Uterus (tissue), 4 donors: Measurements from ENCODE around the gene EFCC1. TPM values are rescaled to one million over a fixed set of nuclear protein-coding genes. Genes with fewer than 3 reads are reported as not detected.
"Not testable (repeated sequence)": the region's sequence is repeated elsewhere in the genome, so short reads cannot be mapped to it uniquely, and the experiment has no call there.

ENCODE experiments used
- DNase-seq, 2 donors: peaks; one replicate each; pipeline ENCODE4 v3.0.0-alpha.2; 2019 to 2020
- H3K27ac ChIP-seq, 2 donors: fragments of 200-600 bp; sonication (generic); 1 replicate in 1 of 2; 2 replicates in 1 of 2; pipeline ENCODE4 v1.5.1; 2016 to 2018
- H3K27me3 ChIP-seq, 2 donors: fragments of 200-600 bp; sonication (generic); one replicate each; pipeline ENCODE4 v1.5.1; 2018 to 2019; ENCODE audit warnings: control low read depth in 1 of 2
- H3K36me3 ChIP-seq, 2 donors: fragments of 200-600 bp; sonication (generic); one replicate each; pipeline ENCODE4 v1.5.1; 2019; ENCODE audit warnings: control low read depth in 1 of 2
- H3K4me1 ChIP-seq, 2 donors: fragments of 200-600 bp; sonication (generic); one replicate each; pipeline ENCODE4 v1.5.1; 2018 to 2019; ENCODE audit warnings: control low read depth in 1 of 2
- H3K4me3 ChIP-seq, 2 donors: fragments of 200-600 bp; sonication (generic); 1 replicate in 1 of 2; 2 replicates in 1 of 2; pipeline ENCODE4 v1.5.1; 2018 to 2019; ENCODE audit warnings: mild to moderate bottlenecking in 1 of 2
- H3K9me3 ChIP-seq, 2 donors: fragments of 200-600 bp; sonication (generic); one replicate each; pipeline ENCODE4 v1.5.1; 2019; ENCODE audit warnings: control low read depth in 1 of 2
- CTCF ChIP-seq, 4 experiments: fragments of 200-600 bp in 2 of 4; fragments of 450-650 bp in 2 of 4; sonication (generic) in 2 of 4; IDR thresholded peaks; one replicate each; pipeline ENCODE4 v1.5.1; 2016 to 2019; ENCODE audit warnings: antibody characterized with exemption in 4 of 4, mild to moderate bottlenecking in 2 of 4, moderate library complexity in 1 of 4
- POLR2A ChIP-seq, 2 donors: fragments of 450-650 bp; IDR thresholded peaks; one replicate each; pipeline ENCODE4 v1.6.1; 2016; ENCODE audit warnings: antibody characterized with exemption in 2 of 2, mild to moderate bottlenecking in 1 of 2, moderate library complexity in 1 of 2
- intact Hi-C: fragments of 100-400 bp; cut with DNase I; formaldehyde crosslinking; loops from one replicate; pipeline ENCODE4 v1.15.1; 2023; ENCODE audit warnings: low total_unique reads
- total RNA-seq, 4 donors: library from RNA; depleted of rRNA in 3 of 4; stranded (reverse); fragments of >200 nt in 3 of 4; gene quantifications; one replicate each; pipeline versions ENCODE4 v1.1.0 to v1.2.4, GENCODE V29; 2014 to 2023
- donor health status: DM: yes; HTN: yes; CAD: no.

Gene EFCC1
- total RNA-seq, 4 donors from 2014 or later, result 1.2 to 9.2 (median 4.5) TPM

GRCh38 chr3:129084501-129084900 lies 83.4 kb downstream of the EFCC1 start:
- H3K27ac ChIP-seq, result no peak overlapping the region
- H3K36me3 ChIP-seq, result no peaks in the 10 kb centered on the region
- no peak for DNase-seq
- no peaks in the 10 kb centered on the region for H3K27me3 ChIP-seq
- TF ChIP-seq CTCF (IDR thresholded peaks at IDR 0.05) (no peak), POLR2A (IDR thresholded peaks at IDR 0.05) (no peak)
- no peaks in the 10 kb centered on the region for H3K4me1 ChIP-seq
- intact Hi-C loops, result no loop called here
- H3K4me3 ChIP-seq, result no peak overlapping the region
- H3K9me3 ChIP-seq, result no peaks in the 10 kb centered on the region

DNA sequence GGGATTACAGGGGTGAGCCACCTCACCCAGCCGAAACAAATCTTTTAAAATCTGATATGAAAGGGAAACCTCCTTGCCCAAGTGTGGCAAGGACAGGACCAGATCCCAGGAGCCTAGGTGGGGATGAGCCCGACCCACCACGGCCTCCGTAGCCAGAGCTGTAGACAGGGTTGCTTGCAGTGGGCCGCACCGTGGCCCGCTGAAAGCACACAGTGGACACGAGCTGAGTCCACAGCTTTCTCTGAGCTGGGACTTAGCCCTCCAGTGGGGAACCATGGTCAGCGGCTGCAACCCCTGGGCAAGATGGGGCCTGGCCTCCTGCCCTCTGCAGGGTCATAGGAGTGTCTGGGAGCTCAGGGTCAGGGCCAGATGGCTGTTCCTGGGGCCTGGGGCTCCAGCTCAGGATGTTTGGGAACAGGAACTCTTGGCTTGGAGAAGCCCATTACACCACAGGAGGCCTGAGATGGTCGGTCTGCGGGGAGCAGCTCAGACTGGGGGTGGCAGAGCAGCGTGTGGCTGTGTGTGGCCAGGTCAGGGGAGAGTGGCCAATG lies 84.1 kb downstream of the EFCC1 start:
- H3K36me3 ChIP-seq, result no peaks in the 10 kb centered on the region
- H3K9me3 ChIP-seq, result no peaks in the 10 kb centered on the region
- H3K27me3 ChIP-seq, result no peaks in the 10 kb centered on the region
- no peaks in the 10 kb centered on the region for H3K4me1 ChIP-seq
- H3K4me3 ChIP-seq, result no peak overlapping the region
- intact Hi-C loops, result no loop called here
- DNase-seq, result no peak
- TF ChIP-seq POLR2A (IDR thresholded peaks at IDR 0.05) (no peak), CTCF (IDR thresholded peaks at IDR 0.05) (no peak)
- no peak overlapping the region for H3K27ac ChIP-seq

DNA sequence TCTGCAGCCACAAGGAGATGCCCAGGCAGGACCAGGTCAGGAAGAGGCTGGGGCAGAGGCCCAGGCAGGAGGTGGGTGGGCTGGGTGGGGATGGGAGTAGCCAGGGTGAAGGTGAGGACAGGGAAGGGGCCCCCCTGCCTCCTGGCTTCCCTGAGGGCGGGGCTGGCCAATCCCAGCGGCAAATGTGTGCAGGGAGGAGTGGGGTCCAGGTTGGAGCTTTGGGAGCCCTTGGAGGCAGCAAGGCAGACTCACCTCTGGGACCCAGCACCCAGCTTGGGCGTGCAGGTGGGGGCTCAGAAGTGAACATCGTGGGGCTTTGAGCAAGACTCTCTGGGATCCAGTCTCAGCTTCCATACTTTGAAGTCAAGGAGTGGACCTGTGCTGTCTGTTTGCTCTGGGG lies 84.7 kb downstream of the EFCC1 start:
- TF ChIP-seq POLR2A (IDR thresholded peaks at IDR 0.05), result no peak
- TF ChIP-seq CTCF (IDR thresholded peaks at IDR 0.05), result no peak
- Histone ChIP-seq H3K27ac (peak overlapping the region; percentile 90 to 98), H3K4me3 (no peak overlapping the region), H3K27me3 (no peaks in the 10 kb centered on the region), H3K4me1 (no peaks in the 10 kb centered on the region), H3K9me3 (no peaks in the 10 kb centered on the region), H3K36me3 (no peaks in the 10 kb centered on the region)
- intact Hi-C loops, result no loop called here
- no peak for DNase-seq

DNA sequence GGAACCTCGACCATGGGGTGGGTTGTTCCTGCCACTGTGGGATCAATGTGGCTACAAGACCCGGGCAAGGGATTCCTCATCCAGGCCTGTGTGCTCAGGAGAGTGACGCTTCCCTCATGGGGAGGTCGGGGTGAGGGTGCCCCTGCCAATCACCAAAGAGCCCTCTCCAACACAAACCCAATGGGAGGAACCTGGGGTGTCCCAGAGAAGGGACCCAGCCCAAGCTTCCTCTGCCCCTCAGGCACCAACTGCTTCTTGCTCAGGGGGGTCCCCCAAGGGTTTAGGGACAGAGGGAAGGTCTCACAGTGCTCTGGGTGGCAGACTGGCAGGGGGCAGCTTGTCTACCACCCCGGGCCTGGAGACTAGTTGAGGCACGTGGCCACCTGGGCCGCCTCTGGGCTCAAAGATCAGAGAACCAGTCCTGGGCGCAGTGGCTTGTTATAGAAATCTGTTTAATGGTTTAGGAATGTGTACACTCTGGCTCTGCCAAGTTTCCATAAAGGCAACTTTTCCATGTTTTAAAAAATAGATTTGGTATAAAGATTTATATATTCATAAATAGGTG lies 86.1 kb downstream of the EFCC1 start:
- no peaks in the 10 kb centered on the region for H3K36me3 ChIP-seq
- DNase-seq, result peak; percentile 67 to 73
- intact Hi-C loops, result no loop called here
- no peaks in the 10 kb centered on the region for H3K9me3 ChIP-seq
- H3K4me1 ChIP-seq, result no peaks in the 10 kb centered on the region
- TF ChIP-seq CTCF (IDR thresholded peaks at IDR 0.05), result peak in 1 of 4 experiments; percentile 3
- TF ChIP-seq POLR2A (IDR thresholded peaks at IDR 0.05), result no peak
- H3K4me3 ChIP-seq, result no peak overlapping the region
- no peaks in the 10 kb centered on the region for H3K27me3 ChIP-seq
- H3K27ac ChIP-seq, result peak overlapping the region; percentile 90 to 98

GRCh38 chr3:129087904-129088303 lies 86.8 kb downstream of the EFCC1 start:
- H3K27me3 ChIP-seq, H3K4me3 ChIP-seq, H3K9me3 ChIP-seq, H3K36me3 ChIP-seq, H3K4me1 ChIP-seq, intact Hi-C loops: not testable (repeated sequence)
- DNase-seq, result peak; percentile 60 to 63
- peak overlapping the region; percentile 73 for H3K27ac ChIP-seq

- H3K4me1 ChIP-seq, H3K27me3 ChIP-seq, H3K9me3 ChIP-seq, DNase-seq, H3K4me3 ChIP-seq, H3K36me3 ChIP-seq, intact Hi-C loops, H3K27ac ChIP-seq: not testable (repeated sequence)
These were observed 87.2 kb downstream of the EFCC1 start for GRCh38 chr3:129088312-129088711.

Other genes starting within 250 kb of the EFCC1 start
- gene ACAD9, start 121.7 kb upstream of the EFCC1 start, total RNA-seq, result 10 to 100 TPM; 13.1 to 51.4 (median 44.5) TPM
- gene CFAP92, start 7.2 kb upstream of the EFCC1 start, total RNA-seq, result 1 to 10 TPM in 2 of 4 donors, under 1 TPM in 1, not detected in 1; 0.95 to 3.5 (median 2.1) TPM
- gene GP9, start 59.5 kb downstream of the EFCC1 start, total RNA-seq, result under 1 TPM in 1 of 4 donors, not detected in 3; 0.35 TPM
- gene RAB43, start 120.5 kb downstream of the EFCC1 start, total RNA-seq, result 10 to 100 TPM; 10.8 to 38.2 (median 26.8) TPM
- gene ISY1, start 159.8 kb downstream of the EFCC1 start, total RNA-seq, result 10 to 100 TPM in 2 of 4 donors, 1 to 10 TPM in 2; 4.1 to 39.3 (median 22.3) TPM
- 100 to 1,000 TPM; 355 to 461 (median 405) TPM for gene CNBP, start 182.6 kb downstream of the EFCC1 start, total RNA-seq
- gene COPG1, start 248.3 kb downstream of the EFCC1 start, total RNA-seq, result 100 to 1,000 TPM in 2 of 4 donors, 10 to 100 TPM in 2; 35.6 to 409 (median 118) TPM